ENCODE results near the gene SCTR.

SCTR gene

GRCh38 chr2:119472749-119473148, 51.5 kb downstream of the SCTR start:
- DNase-seq, result no peak

- peak; percentile 96 for DNase-seq
These were observed 54.5 kb downstream of the SCTR start for GRCh38 chr2:119469661-119470297.

GRCh38 chr2:119469131-119469530, 55.2 kb downstream of the SCTR start:
- no peak for DNase-seq

GRCh38 chr2:119468154-119468955, 55.9 kb downstream of the SCTR start:
- DNase-seq, result peak; percentile 70

- DNase-seq, result no peak
These were observed 57.9 kb downstream of the SCTR start for GRCh38 chr2:119466373-119466772.

- no peak for DNase-seq
These were observed 58.6 kb downstream of the SCTR start for GRCh38 chr2:119465687-119466086.

GRCh38 chr2:119464981-119465380, 59.3 kb downstream of the SCTR start:
- no peak for DNase-seq

- no peak for DNase-seq
These were observed 60.3 kb downstream of the SCTR start for GRCh38 chr2:119463990-119464389.

GRCh38 chr2:119463136-119463535, 61.1 kb downstream of the SCTR start:
- DNase-seq, result no peak

- DNase-seq, result no peak
These were observed 61.7 kb downstream of the SCTR start for GRCh38 chr2:119462574-119462973.

- no peak for DNase-seq
These were observed 62.5 kb downstream of the SCTR start for GRCh38 chr2:119461811-119462210.

GRCh38 chr2:119460076-119460475, 64.2 kb downstream of the SCTR start:
- DNase-seq, result no peak

- DNase-seq, result no peak
These were observed 69.1 kb downstream of the SCTR start for GRCh38 chr2:119455066-119455718.

GRCh38 chr2:119453972-119454593, 70.2 kb downstream of the SCTR start:
- DNase-seq, result no peak

- DNase-seq, result no peak
These were observed 72.8 kb downstream of the SCTR start for GRCh38 chr2:119451336-119452050.

- peak; percentile 82 for DNase-seq
These were observed 74.8 kb downstream of the SCTR start for GRCh38 chr2:119449521-119449920.

GRCh38 chr2:119448427-119449141, 75.7 kb downstream of the SCTR start:
- DNase-seq, result no peak

GRCh38 chr2:119446037-119446436, 78.2 kb downstream of the SCTR start:
- no peak for DNase-seq

- DNase-seq, result no peak
These were observed 81.4 kb downstream of the SCTR start for GRCh38 chr2:119442850-119443249.

- DNase-seq, result no peak
These were observed 82.1 kb downstream of the SCTR start for GRCh38 chr2:119442226-119442619.

GRCh38 chr2:119441376-119442225, 82.7 kb downstream of the SCTR start:
- DNase-seq, result no peak

All from NCI-H2029 (cell line).